Activated CD8-positive, alpha-beta memory T cell treated with anti-CD3 and anti-CD28 coated beads, Interleukin-2, amount 50 U/mL, for 24 hours (primary cell): ENCODE measurements around the gene STRIP1.
"Not testable (repeated sequence)": the region's sequence is repeated elsewhere in the genome, so short reads cannot be mapped to it uniquely, and the experiment has no call there.

Experiments
- DNase-seq: peaks from one replicate; pipeline ENCODE4 v3.0.0-alpha.2; 2020; ENCODE audit errors: extremely low read depth

The STRIP1 gene

GRCh38 chr1:110070282-110070669, 35.9 kb downstream of the STRIP1 start:
- DNase-seq: no peak

- DNase-seq: no peak
These were observed 36.3 kb downstream of the STRIP1 start, which contains the start of gene ALX3 for GRCh38 chr1:110070671-110071242. Gene ALX3, minus strand, starts transcription at chr1:110070672. Its CDS starts 60 bp downstream, at chr1:110070612.

- no peak for DNase-seq
These were observed 39.7 kb downstream of the STRIP1 start for GRCh38 chr1:110074166-110074565.

GRCh38 chr1:110076789-110077500, 42.5 kb downstream of the STRIP1 start:
- DNase-seq: no peak

- not testable (repeated sequence) for DNase-seq
These were observed 45.6 kb downstream of the STRIP1 start for GRCh38 chr1:110079995-110080394.

GRCh38 chr1:110081061-110081460, 46.6 kb downstream of the STRIP1 start:
- DNase-seq: no peak

GRCh38 chr1:110082477-110082876, 48.1 kb downstream of the STRIP1 start:
- no peak for DNase-seq

GRCh38 chr1:110083061-110083865, 48.8 kb downstream of the STRIP1 start:
- DNase-seq: no peak

- DNase-seq: no peak
These were observed 49.4 kb downstream of the STRIP1 start for GRCh38 chr1:110083866-110084226.

GRCh38 chr1:110084227-110085078, 50.0 kb downstream of the STRIP1 start:
- DNase-seq: no peak

GRCh38 chr1:110085671-110086070, 51.2 kb downstream of the STRIP1 start:
- DNase-seq: no peak

GRCh38 chr1:110086961-110087360, 52.5 kb downstream of the STRIP1 start:
- DNase-seq: no peak

GRCh38 chr1:110087812-110088738, 53.7 kb downstream of the STRIP1 start:
- no peak for DNase-seq

- DNase-seq: no peak
These were observed 54.4 kb downstream of the STRIP1 start for GRCh38 chr1:110088739-110089316.

- no peak for DNase-seq
These were observed 55.3 kb downstream of the STRIP1 start for GRCh38 chr1:110089561-110090275.

GRCh38 chr1:110091381-110091780, 57.0 kb downstream of the STRIP1 start:
- DNase-seq: no peak

- DNase-seq: no peak
These were observed 57.4 kb downstream of the STRIP1 start for GRCh38 chr1:110091791-110092190.

- DNase-seq: no peak
These were observed 58.6 kb downstream of the STRIP1 start for GRCh38 chr1:110092991-110093390.

- DNase-seq: no peak
These were observed 60.7 kb downstream of the STRIP1 start for GRCh38 chr1:110094931-110095654.
